GM19324 (cell line): ENCODE results near the gene USP17L25.
"Not testable (repeated sequence)": the region's sequence is repeated elsewhere in the genome, so short reads cannot be mapped to it uniquely, and the experiment has no call there.

Source experiments
- ATAC-seq: cut with Tn5 transposase; IDR thresholded peaks from one replicate; pipeline ENCODE4 v1.9.1; 2021; ENCODE audit warnings: mild to moderate bottlenecking, moderate library complexity; ENCODE audit not compliant: unreplicated experiment, low FRiP score

USP17L25 gene, protein sequence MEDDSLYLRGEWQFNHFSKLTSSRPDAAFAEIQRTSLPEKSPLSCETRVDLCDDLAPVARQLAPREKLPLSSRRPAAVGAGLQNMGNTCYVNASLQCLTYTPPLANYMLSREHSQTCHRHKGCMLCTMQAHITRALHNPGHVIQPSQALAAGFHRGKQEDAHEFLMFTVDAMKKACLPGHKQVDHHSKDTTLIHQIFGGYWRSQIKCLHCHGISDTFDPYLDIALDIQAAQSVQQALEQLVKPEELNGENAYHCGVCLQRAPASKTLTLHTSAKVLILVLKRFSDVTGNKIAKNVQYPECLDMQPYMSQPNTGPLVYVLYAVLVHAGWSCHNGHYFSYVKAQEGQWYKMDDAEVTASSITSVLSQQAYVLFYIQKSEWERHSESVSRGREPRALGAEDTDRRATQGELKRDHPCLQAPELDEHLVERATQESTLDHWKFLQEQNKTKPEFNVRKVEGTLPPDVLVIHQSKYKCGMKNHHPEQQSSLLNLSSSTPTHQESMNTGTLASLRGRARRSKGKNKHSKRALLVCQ

DNA sequence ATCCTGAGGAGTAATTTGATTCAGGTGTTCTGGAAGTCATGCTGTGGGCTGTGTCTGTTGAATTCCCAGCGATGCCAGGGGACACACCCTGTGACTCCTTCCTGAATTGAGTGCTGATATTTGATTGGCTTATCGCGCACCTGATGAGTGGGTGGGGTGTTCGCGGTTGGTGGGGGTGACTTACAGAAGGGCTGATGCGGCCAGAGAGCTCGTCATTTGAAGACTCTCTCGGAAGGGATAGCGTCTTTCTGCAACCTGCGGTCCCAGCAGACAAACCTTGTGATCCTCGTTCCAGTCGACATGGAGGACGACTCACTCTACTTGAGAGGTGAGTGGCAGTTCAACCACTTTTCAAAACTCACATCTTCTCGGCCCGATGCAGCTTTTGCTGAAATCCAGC, at the start of gene USP17L25:
USP17L25 (plus strand) TSS at position 301 of the 400 bp plus-strand sequence; CDS start at position 301, 0 bp downstream.
- ATAC-seq: not testable (repeated sequence)

GRCh38 chr4:9324191-9324590, 5.5 kb upstream of the USP17L25 start:
- not testable (repeated sequence) for ATAC-seq

DNA sequence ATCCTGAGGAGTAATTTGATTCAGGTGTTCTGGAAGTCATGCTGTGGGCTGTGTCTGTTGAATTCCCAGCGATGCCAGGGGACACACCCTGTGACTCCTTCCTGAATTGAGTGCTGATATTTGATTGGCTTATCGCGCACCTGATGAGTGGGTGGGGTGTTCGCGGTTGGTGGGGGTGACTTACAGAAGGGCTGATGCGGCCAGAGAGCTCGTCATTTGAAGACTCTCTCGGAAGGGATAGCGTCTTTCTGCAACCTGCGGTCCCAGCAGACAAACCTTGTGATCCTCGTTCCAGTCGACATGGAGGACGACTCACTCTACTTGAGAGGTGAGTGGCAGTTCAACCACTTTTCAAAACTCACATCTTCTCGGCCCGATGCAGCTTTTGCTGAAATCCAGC, 4.8 kb upstream of the USP17L25 start, which contains the start of gene USP17L24:
USP17L24 (plus strand) TSS at position 301 of the 400 bp plus-strand sequence; CDS start at position 301, 0 bp downstream.
- ATAC-seq: not testable (repeated sequence)

DNA sequence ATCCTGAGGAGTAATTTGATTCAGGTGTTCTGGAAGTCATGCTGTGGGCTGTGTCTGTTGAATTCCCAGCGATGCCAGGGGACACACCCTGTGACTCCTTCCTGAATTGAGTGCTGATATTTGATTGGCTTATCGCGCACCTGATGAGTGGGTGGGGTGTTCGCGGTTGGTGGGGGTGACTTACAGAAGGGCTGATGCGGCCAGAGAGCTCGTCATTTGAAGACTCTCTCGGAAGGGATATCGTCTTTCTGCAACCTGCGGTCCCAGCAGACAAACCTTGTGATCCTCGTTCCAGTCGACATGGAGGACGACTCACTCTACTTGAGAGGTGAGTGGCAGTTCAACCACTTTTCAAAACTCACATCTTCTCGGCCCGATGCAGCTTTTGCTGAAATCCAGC, 4.6 kb downstream of the USP17L25 start, which contains the start of gene USP17L26:
USP17L26 (plus strand) TSS at position 301 of the 400 bp plus-strand sequence; CDS start at position 301, 0 bp downstream.
- not testable (repeated sequence) for ATAC-seq

DNA sequence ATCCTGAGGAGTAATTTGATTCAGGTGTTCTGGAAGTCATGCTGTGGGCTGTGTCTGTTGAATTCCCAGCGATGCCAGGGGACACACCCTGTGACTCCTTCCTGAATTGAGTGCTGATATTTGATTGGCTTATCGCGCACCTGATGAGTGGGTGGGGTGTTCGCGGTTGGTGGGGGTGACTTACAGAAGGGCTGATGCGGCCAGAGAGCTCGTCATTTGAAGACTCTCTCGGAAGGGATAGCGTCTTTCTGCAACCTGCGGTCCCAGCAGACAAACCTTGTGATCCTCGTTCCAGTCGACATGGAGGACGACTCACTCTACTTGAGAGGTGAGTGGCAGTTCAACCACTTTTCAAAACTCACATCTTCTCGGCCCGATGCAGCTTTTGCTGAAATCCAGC, 9.4 kb downstream of the USP17L25 start, which contains the start of gene USP17L5:
USP17L5 (plus strand) TSS at position 301 of the 400 bp plus-strand sequence; CDS start at position 301, 0 bp downstream.
- not testable (repeated sequence) for ATAC-seq

DNA sequence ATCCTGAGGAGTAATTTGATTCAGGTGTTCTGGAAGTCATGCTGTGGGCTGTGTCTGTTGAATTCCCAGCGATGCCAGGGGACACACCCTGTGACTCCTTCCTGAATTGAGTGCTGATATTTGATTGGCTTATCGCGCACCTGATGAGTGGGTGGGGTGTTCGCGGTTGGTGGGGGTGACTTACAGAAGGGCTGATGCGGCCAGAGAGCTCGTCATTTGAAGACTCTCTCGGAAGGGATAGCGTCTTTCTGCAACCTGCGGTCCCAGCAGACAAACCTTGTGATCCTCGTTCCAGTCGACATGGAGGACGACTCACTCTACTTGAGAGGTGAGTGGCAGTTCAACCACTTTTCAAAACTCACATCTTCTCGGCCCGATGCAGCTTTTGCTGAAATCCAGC, 14.1 kb downstream of the USP17L25 start, which contains the start of gene USP17L27:
USP17L27 (plus strand) TSS at position 301 of the 400 bp plus-strand sequence; CDS start at position 301, 0 bp downstream.
- not testable (repeated sequence) for ATAC-seq

GRCh38 chr4:9348593-9348992, 18.9 kb downstream of the USP17L25 start, which contains the start of gene USP17L28:
TSS of gene USP17L28 (plus strand) at chr4:9348893. CDS start at chr4:9348893, 0 bp downstream.
- ATAC-seq: not testable (repeated sequence)

- not testable (repeated sequence) for ATAC-seq
Observed at GRCh38 chr4:9350866-9351265, 21.2 kb downstream of the USP17L25 start.

DNA sequence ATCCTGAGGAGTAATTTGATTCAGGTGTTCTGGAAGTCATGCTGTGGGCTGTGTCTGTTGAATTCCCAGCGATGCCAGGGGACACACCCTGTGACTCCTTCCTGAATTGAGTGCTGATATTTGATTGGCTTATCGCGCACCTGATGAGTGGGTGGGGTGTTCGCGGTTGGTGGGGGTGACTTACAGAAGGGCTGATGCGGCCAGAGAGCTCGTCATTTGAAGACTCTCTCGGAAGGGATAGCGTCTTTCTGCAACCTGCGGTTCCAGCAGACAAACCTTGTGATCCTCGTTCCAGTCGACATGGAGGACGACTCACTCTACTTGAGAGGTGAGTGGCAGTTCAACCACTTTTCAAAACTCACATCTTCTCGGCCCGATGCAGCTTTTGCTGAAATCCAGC, 23.6 kb downstream of the USP17L25 start, which contains the start of gene USP17L29:
USP17L29 (plus strand) TSS at position 301 of the 400 bp plus-strand sequence; CDS start at position 301, 0 bp downstream.
- not testable (repeated sequence) for ATAC-seq

DNA sequence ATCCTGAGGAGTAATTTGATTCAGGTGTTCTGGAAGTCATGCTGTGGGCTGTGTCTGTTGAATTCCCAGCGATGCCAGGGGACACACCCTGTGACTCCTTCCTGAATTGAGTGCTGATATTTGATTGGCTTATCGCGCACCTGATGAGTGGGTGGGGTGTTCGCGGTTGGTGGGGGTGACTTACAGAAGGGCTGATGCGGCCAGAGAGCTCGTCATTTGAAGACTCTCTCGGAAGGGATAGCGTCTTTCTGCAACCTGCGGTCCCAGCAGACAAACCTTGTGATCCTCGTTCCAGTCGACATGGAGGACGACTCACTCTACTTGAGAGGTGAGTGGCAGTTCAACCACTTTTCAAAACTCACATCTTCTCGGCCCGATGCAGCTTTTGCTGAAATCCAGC, 33.1 kb downstream of the USP17L25 start, which contains the start of gene USP17L30:
USP17L30 (plus strand) TSS at position 301 of the 400 bp plus-strand sequence; CDS start at position 301, 0 bp downstream.
- not testable (repeated sequence) for ATAC-seq

DNA sequence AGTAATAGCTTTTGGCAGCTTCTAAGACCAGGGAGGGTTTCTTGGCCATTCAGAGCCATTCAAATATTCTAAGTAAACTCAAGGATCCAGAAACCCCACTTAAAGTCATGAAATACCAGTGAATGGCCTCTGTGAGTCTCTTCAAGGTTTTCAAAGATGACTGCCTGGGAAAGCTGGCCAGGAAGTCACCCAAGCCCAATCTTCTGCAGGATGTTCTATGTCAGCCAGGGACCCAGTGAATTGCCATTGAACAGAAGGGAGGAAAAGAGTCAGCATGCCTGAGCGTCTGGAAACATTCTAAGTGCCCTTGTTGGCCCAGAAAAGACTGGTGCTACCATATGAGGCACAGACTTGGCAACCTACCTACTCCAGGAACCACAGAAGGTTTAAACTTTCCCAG, 50.2 kb downstream of the USP17L25 start:
- ATAC-seq: not testable (repeated sequence)
